ENCODE results near the gene NUP153. TPM values are rescaled to one million over a fixed set of nuclear protein-coding genes. Genes with fewer than 3 reads are reported as not detected.
"Not testable (repeated sequence)": the region's sequence is repeated elsewhere in the genome, so short reads cannot be mapped to it uniquely, and the experiment has no call there.

The NUP153 gene
- polyA plus RNA-seq, 3 donors, result 5.8 to 21.5 (median 11.1) TPM

DNA sequence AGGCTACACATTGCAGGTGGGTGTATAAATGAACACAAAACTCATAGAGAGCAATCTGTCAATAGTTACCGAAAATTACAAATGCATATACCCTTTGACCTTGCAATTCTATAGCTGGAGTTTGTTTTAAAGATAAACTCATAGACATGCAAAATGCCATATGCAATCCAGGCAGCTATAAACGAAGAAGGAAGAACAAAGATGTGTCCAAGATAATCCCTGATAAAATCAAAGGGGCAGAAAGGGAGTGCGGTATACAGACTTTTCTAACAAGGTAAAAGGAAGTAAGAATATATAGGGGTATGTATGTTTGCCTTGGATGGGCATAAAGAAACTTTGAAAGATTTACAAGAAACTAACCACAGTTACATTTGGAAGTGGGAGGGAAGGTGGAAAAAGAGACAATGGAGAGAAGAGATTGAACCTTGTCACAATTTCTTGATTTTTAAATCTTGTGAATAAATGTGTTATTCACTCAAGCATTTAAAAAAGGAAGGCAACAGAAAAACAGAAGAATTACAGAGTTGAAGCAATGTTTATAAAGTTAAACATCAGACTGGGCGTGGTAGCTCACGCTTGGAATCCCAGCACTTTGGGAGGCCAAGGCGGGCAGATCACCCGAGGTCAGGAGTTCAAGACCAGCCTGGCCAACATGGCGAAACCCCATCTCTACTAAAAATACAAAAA, 76.8 kb downstream of the NUP153 start:
- WGBS, 3 donors, result 85 to 87% (median 86%) methylated on average over 8 of the region's 8 CpGs
- no peak overlapping the region for H3K27ac ChIP-seq (ENCODE audit: low read depth, low read length)

DNA sequence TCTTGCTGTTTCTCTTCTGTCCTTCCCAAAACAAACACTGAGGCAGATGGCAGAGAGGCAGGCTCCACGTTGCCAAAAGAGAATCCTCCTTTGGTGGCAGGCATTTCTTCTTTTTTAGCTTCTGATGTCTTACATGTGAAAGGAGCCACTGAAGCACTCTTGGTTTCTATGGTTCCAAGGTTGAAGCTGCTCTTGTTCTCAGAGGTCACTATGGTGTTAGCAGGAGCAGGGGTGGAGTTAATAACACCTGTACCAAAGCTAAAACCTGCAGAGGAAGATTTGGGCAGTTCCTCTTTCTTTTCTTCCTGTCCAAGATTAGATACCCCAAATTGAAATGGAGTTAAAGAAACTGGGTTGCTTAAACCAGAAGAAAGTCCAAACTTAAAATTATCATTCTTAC, 77.9 kb downstream of the NUP153 start:
- 64 to 76% (median 73%) methylated on average over 1 of the region's 1 CpG for WGBS, 3 donors
- H3K27ac ChIP-seq (ENCODE audit: low read depth, low read length), result no peak overlapping the region

- WGBS, 3 donors, result 84 to 95% (median 93%) methylated on average over 1 of the region's 1 CpG
- H3K27ac ChIP-seq (ENCODE audit: low read depth, low read length), result no peak overlapping the region
Measured at GRCh38 chr6:17624396-17624795, 82.3 kb downstream of the NUP153 start.

DNA sequence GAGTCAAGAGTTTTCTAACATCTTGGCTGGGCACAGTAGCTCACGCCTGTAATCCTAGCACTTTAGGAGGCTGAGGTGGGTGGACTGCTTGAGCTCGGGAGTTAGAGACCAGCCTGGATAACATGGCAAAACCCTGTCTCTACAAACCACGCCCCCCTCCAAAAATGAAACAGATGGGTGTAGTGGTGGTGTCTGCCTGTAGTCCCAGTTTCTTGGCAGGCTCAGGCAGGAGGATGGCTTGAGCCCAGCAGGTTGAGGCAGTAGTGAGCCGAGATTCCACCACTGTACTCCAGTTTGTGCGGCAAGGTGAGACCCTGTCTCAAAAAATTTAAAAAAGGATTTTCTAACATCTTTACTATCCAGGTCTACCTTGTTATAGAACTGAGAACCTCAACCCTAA, 84.6 kb downstream of the NUP153 start:
- WGBS, 3 donors, result 93 to 94% (median 93%) methylated on average over 5 of the region's 5 CpGs
- no peak overlapping the region for H3K27ac ChIP-seq (ENCODE audit: low read depth, low read length)

DNA sequence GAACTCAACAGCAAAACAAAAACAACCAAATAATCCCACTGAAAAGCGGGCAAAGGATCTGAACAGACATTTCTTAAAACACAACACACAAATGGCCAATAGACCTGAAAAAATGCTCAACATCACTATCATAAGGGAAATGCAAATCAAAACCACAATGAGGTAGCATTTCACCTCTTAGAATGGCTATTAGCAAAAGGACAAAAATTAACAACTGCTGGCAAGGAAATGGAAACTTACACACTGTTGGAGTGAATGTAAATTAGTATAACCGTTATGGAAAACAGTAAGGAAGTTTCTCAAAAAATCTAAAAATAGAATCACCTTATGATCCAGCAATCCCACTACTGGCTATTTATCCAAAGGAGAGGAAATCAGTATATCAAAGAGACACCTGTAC, 85.7 kb downstream of the NUP153 start:
- 65 to 74% (median 67%) methylated on average over 2 of the region's 2 CpGs for WGBS, 3 donors

DNA sequence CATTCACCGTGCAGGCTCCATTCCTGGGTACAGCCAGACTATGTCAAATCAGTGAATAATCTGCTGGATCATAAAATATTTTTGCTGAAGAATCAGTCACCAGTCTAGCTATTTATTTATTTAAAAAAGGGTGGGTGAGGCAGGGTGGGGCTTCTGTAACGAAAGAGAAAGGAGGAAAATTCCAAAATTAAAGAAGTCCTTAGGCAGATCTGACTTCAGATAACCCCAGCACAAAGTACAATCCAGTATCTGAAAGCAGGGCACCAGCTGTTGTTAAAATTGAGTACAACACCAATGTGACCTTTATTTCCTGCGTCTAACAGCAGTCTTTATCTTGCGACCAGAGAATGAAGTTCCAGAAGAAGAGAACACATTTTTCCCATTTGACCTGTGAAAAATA, 90.9 kb downstream of the NUP153 start:
- WGBS, 3 donors, result 77 to 90% (median 90%) methylated on average over 4 of the region's 4 CpGs
- no peak overlapping the region for H3K27ac ChIP-seq (ENCODE audit: low read depth, low read length)

More for the DNA sequence above, 85.7 kb downstream of the NUP153 start:
- no peak overlapping the region for H3K27ac ChIP-seq (ENCODE audit: low read depth, low read length)

DNA sequence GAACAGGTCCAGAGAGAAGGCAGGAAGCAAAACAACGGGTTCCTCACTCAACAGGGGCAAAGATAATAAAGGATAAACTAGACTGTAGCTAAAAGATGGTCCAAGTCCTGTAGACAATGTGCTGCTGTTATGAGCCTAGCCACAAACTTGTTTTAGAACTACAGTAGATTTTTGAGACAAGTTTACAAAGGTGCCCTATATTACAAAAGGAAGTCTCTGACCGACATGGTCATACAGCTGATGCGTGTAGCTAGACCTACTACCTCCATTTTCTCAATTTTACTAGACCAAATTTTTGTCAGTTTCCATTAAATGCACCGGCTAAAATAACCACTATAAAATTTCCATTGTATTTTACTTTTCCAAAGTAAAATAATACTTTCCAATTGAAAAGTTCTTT, 94.7 kb downstream of the NUP153 start:
- no peak overlapping the region for H3K27ac ChIP-seq (ENCODE audit: low read depth, low read length)
- WGBS, 3 donors, result 88 to 91% (median 88%) methylated on average over 4 of the region's 4 CpGs

GRCh38 chr6:17610835-17611234, 95.9 kb downstream of the NUP153 start:
- 37 to 86% (median 82%) methylated on average over 3 of the region's 3 CpGs for WGBS, 3 donors
- H3K27ac ChIP-seq (ENCODE audit: low read depth, low read length), result no peak overlapping the region

DNA sequence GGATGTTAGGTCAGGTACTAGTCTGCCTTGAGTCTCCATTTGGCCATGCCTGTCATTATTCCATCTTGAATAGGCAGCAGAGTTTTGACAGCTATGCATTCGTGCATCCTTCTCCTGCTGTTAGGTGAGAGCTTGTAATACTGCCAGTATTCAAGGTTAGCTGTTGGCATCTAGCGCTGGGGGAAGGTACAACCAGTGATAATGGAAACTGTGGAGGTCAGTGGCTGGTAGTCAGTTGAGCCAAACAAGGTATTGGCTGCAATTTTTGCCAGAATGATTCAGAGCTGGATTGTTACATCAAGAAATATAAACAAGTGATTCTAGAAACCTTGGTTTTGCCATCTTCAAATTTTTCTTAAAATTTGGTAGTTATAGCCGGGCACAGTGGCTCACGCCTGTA, 100.1 kb downstream of the NUP153 start:
- WGBS, 3 donors, result 77 to 98% (median 95%) methylated on average over 4 of the region's 4 CpGs
- H3K27ac ChIP-seq (ENCODE audit: low read depth, low read length), result no peak overlapping the region

GRCh38 chr6:17602888-17603287, 103.8 kb downstream of the NUP153 start:
- WGBS, 3 donors, result 4 to 18% (median 5%) methylated on average over 1 of the region's 1 CpG
- H3K27ac ChIP-seq (ENCODE audit: low read depth, low read length), result no peak overlapping the region

DNA sequence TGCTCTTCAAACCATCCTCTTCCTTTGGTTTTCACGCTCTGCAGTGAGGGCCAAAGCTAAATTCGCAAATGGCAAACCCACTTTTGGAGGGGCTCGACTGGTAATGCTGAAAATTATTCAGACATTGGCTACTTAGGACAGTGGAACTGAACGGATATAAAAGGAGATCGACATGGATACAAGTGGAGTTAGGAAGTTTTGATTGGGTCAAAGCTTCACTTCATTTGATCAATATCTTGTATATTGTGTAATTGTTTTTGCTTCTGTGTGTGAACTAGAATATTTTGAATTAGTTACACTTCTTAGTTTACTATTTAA, 105.4 kb downstream of the NUP153 start:
- H3K27ac ChIP-seq (ENCODE audit: low read depth, low read length), result peak overlapping the region; percentile 44
- WGBS, 3 donors, result 5 to 9% (median 7%) methylated on average over 5 of the region's 5 CpGs

DNA sequence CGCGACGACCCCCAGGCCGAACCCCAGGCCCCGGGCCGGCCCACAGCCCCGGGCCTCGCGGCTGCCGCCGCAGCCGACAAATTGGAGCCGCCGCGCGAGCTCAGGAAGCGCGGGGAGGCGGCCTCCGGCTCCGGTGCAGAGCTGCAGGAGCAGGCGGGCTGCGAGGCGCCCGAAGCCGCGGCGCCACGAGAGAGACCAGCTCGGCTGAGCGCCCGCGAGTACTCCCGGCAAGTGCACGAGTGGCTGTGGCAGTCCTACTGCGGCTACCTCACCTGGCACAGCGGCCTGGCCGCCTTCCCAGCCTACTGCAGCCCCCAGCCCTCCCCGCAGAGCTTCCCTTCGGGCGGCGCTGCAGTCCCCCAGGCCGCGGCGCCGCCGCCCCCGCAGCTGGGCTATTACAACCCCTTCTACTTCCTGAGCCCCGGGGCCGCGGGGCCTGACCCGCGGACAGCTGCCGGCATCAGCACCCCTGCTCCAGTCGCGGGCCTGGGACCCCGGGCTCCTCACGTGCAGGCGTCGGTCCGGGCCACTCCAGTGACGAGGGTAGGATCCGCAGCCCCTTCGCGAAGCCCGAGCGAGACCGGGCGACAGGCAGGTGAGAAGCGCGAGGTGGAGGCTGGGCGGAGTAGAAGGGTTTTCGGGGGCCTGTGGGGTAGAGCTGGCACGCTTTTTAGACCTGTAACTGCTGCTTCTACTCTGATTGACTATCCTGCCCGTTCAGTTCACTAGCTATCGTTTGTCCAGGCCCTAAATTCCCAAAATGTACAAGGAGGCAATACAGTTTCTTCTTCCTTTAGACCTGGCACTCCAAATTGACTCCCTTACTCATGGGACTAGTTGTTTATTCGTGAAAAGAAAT, 106.0 kb downstream of the NUP153 start:
- 0% methylated on average over 63 to 77 of the region's 77 CpGs for WGBS, 3 donors
- peak overlapping the region; percentile 44 for H3K27ac ChIP-seq (ENCODE audit: low read depth, low read length)

GRCh38 chr6:17599877-17600526, 106.7 kb downstream of the NUP153 start, which contains the start of gene FAM8A1:
TSS of gene FAM8A1 (plus strand) at chr6:17600302. CDS start at chr6:17600410, 108 bp downstream.
- 6 to 8% (median 7%) methylated on average over 33 to 42 of the region's 42 CpGs for WGBS, 3 donors
- peak within 1 kb of the TSS; percentile 44 for H3K27ac ChIP-seq (ENCODE audit: low read depth, low read length)

- WGBS, 3 donors, result 92 to 96% (median 95%) methylated on average over 3 of the region's 3 CpGs
- H3K27ac ChIP-seq (ENCODE audit: low read depth, low read length), result no peak overlapping the region
Measured at GRCh38 chr6:17596085-17596484, 110.6 kb downstream of the NUP153 start.

DNA sequence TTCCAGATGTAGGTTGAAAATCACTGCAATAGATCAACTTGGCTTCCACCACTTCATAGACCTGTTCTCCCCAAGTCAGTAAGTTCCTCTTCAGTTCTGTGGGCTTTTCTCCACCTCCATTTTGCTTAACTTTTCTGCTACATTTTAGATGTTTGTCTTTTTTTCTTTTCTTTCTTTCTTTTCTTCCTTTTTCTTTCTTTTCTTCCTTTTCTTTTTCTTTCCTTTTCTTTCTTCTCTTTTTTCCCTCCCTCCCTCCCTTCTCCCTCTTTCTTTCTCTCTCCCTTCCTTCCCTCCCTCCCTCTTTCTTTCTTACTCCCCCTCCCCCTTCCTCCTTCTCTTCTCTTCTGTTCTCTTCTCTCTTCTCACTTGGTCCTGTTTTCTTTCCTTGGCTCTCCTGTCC, 113.5 kb downstream of the NUP153 start:
- no peak overlapping the region for H3K27ac ChIP-seq (ENCODE audit: low read depth, low read length)

GRCh38 chr6:17591287-17591686, 115.4 kb downstream of the NUP153 start:
- H3K27ac ChIP-seq (ENCODE audit: low read depth, low read length), result no peak overlapping the region
- WGBS, 3 donors, result 45 to 80% (median 57%) methylated on average over 1 of the region's 1 CpG

GRCh38 chr6:17589406-17590096, 117.2 kb downstream of the NUP153 start:
- 68 to 78% (median 78%) methylated on average over 5 of the region's 5 CpGs for WGBS, 3 donors

DNA sequence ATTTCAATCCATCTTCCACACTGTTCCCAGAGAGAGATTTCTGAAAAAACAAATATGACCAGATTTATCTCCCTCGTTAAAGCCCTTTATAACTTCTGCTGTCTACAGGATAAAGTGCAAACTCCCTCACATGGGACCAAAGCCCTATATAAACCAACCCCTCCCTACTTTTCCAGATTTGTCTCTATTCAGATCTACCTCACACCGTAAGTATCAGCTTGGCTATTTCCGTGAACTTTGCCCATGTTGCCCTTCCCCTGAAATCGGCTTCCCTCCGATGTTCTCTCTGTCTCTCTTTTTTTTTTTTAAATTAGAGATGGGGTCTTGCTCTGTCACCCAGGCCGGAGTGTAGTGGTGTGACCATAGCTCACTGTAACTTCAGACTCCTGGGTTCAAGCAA, 118.7 kb downstream of the NUP153 start:
- 71 to 88% (median 85%) methylated on average over 6 of the region's 6 CpGs for WGBS, 3 donors
- H3K27ac ChIP-seq (ENCODE audit: low read depth, low read length), result no peak overlapping the region

More at GRCh38 chr6:17589406-17590096, 117.2 kb downstream of the NUP153 start:
- H3K27ac ChIP-seq (ENCODE audit: low read depth, low read length), result no peak overlapping the region

DNA sequence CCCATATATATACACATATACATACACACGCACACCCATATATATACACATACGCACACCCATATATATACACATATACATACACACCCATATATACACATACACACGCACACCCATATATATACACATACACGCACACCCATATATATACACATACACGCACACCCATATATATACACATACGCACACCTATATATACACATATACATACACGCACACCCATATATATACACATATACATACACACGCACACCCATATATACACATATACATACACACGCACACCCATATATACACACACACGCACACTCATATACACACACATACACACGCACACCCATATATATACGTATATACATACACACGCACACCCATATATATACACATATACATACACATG, 120.1 kb downstream of the NUP153 start:
- 93 to 96% (median 95%) methylated on average over 13 of the region's 13 CpGs for WGBS, 3 donors

More for the DNA sequence above, 120.1 kb downstream of the NUP153 start:
- not testable (repeated sequence) for H3K27ac ChIP-seq (ENCODE audit: low read depth, low read length)
